ENCODE data around the gene PSENEN. TPM values are rescaled to one million over a fixed set of nuclear protein-coding genes. Genes with fewer than 3 reads are reported as not detected.
A peak's percentile ranks its signal among the peaks of the same experiment; 100 is the strongest.

PSENEN gene
- total and polyA plus RNA-seq, 2 of the 8 experiments (the other 6 are each of a cell fraction or from before 2014, with no cell fraction given), result 66.7 to 75.3 TPM

- TF ChIP-seq KDM5A (IDR thresholded peaks at IDR 0.05; ENCODE audit: low read length) (no peak), ZNF274 (IDR thresholded peaks at IDR 0.05; ENCODE audit: borderline replicate concordance, extremely low read depth, low read length) (no peak), POU5F1 (IDR thresholded peaks at IDR 0.05; ENCODE audit: low read depth, low read length) (no peak), RBBP5 (IDR thresholded peaks at IDR 0.05; ENCODE audit: borderline replicate concordance, low read depth, low read length) (peak; percentile 78), POLR2AphosphoS5 (IDR thresholded peaks at IDR 0.05; ENCODE audit: low read depth, low read length) (peak; percentile 73; the same call in 1 of the 2 replicates), KDM4A (IDR thresholded peaks at IDR 0.05; ENCODE audit: low read depth, low read length, severe bottlenecking) (peak; percentile 75), TEAD4 (IDR thresholded peaks at IDR 0.05; ENCODE audit: low read depth, low read length) (no peak), SIX5 (IDR thresholded peaks at IDR 0.05; ENCODE audit: low read depth, low read length) (no peak), JUN (IDR thresholded peaks at IDR 0.05; ENCODE audit: low read depth, low read length) (no peak), ASH2L (IDR thresholded peaks at IDR 0.05; ENCODE audit: low read length) (peak; percentile 40), SP1 (IDR thresholded peaks at IDR 0.05; ENCODE audit: low read depth, low read length) (peak; percentile 85), HDAC2 (IDR thresholded peaks at IDR 0.05; ENCODE audit: borderline replicate concordance in 1 of 2, low read depth in 2 of 2, low read length in 2 of 2) (no peak), TAF1 (IDR thresholded peaks at IDR 0.05; ENCODE audit: low read depth, low read length) (peak; percentile 88), EP300 (IDR thresholded peaks at IDR 0.05; ENCODE audit: borderline replicate concordance in 1 of 2, low read depth in 2 of 2, low read length in 2 of 2) (peak in 1 of 2 experiments; percentile 43; a peak in 1 of 3 replicates), FOSL1 (IDR thresholded peaks at IDR 0.05; ENCODE audit: insufficient read depth, low read depth, low read length) (no peak), GABPA (IDR thresholded peaks at IDR 0.05; ENCODE audit: borderline replicate concordance, insufficient read depth, low read length) (peak; percentile 70; the same call in 1 of the 2 replicates), TAF7 (optimal IDR thresholded peaks at IDR 0.05; ENCODE audit: borderline replicate concordance, low read depth, low read length) (peak; percentile 86)
- TF ChIP-seq, protein P1, sequence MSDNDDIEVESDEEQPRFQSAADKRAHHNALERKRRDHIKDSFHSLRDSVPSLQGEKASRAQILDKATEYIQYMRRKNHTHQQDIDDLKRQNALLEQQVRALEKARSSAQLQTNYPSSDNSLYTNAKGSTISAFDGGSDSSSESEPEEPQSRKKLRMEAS (IDR thresholded peaks at IDR 0.05), result peak; percentile 48; the same call in 1 of the 2 replicates
- TF ChIP-seq, protein P2, sequence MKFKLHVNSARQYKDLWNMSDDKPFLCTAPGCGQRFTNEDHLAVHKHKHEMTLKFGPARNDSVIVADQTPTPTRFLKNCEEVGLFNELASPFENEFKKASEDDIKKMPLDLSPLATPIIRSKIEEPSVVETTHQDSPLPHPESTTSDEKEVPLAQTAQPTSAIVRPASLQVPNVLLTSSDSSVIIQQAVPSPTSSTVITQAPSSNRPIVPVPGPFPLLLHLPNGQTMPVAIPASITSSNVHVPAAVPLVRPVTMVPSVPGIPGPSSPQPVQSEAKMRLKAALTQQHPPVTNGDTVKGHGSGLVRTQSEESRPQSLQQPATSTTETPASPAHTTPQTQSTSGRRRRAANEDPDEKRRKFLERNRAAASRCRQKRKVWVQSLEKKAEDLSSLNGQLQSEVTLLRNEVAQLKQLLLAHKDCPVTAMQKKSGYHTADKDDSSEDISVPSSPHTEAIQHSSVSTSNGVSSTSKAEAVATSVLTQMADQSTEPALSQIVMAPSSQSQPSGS (IDR thresholded peaks at IDR 0.05; ENCODE audit: low read length), result no peak
Measured at GRCh38 chr19:35740423-35741202, 4.8 kb upstream of the PSENEN start (continued).

Measured in H1 (cell line).